HFF-Myc (cell line): ENCODE measurements around the gene KLHL29.

Source experiments
- DNase-seq: peaks from one replicate; pipeline ENCODE4 v3.0.0-alpha.2; 2011; ENCODE audit warnings: low read depth; ENCODE audit errors: extremely low read depth
- H3K4me3 ChIP-seq: replicated peaks from 2 replicates; pipeline ENCODE4 v1.5.1; 2011; ENCODE audit warnings: low read depth, mild to moderate bottlenecking, control low read depth, low read length
- TF ChIP-seq, protein P1 (sequence below): IDR thresholded peaks from 2 replicates; pipeline ENCODE4 v1.5.1; 2012; ENCODE audit warnings: mild to moderate bottlenecking, low read depth, low read length, control low read depth; ENCODE audit errors: missing control alignments

The KLHL29 gene

DNA sequence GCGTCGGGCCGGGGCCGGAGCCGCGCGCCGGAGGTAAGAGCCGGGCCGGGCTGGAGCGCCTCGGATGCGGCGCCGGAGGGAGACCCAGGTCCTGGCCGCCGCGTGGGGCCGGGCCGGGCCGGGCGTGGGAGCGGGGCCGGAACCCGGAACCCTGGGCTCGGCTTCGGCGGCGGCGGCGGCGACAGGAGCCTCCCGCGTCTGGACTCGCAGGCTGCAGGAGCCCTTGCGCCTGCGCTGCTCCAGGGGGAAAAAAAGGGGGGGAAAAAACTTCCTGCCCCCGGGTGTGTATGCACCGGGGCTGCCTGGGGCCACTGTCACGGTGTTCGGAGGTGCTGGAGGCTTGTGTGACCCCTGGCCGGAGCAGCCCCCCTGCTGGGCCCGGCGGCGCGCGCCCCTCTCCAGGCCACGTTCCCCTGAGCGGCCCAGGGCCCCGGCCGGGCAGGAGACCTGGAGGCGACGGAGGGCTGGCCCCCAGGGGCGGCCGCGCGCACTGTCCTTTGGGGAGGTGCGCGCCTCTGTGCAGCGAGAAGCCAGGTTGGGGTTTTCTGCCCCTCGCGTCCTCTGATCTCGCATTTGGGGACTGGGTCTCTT lies 864 bp downstream of the KLHL29 start:
- H3K4me3 ChIP-seq = peak overlapping the region; percentile 66
- no peak for DNase-seq
- TF ChIP-seq, protein P1, sequence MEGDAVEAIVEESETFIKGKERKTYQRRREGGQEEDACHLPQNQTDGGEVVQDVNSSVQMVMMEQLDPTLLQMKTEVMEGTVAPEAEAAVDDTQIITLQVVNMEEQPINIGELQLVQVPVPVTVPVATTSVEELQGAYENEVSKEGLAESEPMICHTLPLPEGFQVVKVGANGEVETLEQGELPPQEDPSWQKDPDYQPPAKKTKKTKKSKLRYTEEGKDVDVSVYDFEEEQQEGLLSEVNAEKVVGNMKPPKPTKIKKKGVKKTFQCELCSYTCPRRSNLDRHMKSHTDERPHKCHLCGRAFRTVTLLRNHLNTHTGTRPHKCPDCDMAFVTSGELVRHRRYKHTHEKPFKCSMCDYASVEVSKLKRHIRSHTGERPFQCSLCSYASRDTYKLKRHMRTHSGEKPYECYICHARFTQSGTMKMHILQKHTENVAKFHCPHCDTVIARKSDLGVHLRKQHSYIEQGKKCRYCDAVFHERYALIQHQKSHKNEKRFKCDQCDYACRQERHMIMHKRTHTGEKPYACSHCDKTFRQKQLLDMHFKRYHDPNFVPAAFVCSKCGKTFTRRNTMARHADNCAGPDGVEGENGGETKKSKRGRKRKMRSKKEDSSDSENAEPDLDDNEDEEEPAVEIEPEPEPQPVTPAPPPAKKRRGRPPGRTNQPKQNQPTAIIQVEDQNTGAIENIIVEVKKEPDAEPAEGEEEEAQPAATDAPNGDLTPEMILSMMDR = no peak

DNA sequence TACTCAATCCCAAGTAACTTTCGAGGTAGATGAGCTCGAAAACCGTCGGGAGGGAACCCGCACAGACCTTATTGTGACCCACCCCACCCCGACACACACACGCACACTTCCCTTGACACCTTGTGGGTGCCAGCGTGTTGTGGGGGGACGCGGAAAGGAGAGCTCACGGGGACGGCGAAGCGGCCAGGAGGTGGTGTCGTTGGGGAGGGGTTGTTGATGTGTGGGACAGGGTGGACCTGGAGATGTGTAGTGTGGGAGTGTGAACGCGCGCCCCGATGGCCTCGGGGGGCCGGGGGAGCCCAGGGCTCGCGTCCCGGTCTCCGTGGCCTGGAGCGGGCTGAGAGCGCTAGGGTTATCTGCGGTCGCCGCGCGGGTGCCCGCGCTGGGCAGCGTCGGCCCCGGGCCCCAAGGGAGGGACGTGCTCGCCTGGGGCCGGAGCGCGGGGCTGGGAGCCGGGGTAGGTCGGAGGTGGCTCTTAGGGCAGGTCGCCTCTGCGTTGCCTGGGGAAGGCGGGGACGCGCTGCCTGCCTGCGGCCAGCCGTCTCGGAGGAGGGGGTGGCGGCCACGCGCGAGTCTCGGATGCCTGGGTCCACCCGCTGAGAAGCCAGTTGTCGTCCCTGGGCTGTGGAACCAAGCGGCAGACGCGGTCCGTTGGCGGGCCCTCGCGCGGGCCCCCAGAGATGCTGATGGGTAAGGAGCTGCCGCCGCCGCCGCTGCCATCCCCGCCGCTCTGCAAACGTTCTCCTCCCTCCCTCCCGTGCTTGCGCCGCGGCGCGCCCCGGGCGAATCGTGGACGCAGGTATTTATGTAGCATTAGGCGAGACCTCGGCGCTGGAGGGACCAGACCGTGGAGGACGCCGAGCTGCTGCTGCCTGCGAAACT lies 1.6 kb downstream of the KLHL29 start:
- TF ChIP-seq, protein P1 = no peak
- peak overlapping the region; percentile 66 for H3K4me3 ChIP-seq
- no peak for DNase-seq

DNA sequence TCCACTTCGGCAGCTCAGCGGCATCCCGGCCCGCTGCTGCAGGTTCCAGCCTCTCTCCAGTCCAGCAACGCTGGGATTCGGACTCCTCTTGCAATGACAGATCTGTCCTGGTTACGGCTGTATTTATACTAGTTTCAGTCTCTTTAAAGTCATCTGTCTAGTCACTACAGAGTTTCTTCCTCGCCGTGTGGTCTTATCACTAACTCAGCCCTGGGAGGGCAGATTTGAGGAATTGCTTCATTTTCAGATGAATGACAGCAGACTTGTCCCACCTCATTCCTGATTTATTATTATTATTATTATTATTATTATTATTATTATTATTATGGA lies 2.2 kb downstream of the KLHL29 start:
- TF ChIP-seq, protein P1 = no peak
- H3K4me3 ChIP-seq = peak overlapping the region; percentile 66
- no peak for DNase-seq

DNA sequence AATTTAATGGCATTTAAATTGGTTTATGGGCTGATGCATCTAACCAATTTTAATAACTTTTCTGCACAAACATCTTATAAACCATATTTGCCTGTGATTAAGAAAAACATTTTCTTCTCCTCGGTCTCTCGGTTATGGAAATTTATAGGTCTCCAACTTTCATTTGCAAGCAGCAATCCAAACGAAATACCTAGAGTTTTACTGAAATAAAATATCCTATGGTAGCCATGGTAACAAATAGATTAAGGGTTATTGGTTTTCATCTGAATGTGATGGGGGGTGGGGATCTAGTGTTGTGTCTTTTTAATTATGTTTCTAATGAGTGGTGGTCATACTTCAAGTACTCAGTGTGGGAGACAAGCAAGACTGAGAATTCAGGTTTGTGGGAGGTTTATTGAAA lies 2.9 kb downstream of the KLHL29 start:
- DNase-seq = no peak
- TF ChIP-seq, protein P1 = no peak
- no peak overlapping the region for H3K4me3 ChIP-seq

DNA sequence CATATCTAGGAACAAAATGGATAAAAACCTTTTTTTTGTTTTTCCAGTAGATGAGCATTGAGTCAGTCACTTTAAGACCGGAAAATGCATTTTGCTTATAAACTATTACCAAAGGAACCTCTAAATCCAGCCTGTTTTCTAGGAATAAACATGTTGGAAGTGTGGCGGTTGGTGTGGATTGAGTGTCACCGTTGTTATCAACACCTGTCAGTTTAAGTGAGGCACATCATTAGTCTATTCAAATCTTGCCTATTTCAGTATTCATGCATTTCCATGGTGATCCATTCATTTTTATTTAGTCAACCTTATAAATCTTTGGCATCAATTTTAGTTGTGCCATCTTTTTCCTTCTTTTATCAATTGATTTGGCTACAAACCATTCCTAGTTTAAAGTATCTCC lies 3.3 kb downstream of the KLHL29 start:
- DNase-seq = no peak
- TF ChIP-seq, protein P1 = no peak

DNA sequence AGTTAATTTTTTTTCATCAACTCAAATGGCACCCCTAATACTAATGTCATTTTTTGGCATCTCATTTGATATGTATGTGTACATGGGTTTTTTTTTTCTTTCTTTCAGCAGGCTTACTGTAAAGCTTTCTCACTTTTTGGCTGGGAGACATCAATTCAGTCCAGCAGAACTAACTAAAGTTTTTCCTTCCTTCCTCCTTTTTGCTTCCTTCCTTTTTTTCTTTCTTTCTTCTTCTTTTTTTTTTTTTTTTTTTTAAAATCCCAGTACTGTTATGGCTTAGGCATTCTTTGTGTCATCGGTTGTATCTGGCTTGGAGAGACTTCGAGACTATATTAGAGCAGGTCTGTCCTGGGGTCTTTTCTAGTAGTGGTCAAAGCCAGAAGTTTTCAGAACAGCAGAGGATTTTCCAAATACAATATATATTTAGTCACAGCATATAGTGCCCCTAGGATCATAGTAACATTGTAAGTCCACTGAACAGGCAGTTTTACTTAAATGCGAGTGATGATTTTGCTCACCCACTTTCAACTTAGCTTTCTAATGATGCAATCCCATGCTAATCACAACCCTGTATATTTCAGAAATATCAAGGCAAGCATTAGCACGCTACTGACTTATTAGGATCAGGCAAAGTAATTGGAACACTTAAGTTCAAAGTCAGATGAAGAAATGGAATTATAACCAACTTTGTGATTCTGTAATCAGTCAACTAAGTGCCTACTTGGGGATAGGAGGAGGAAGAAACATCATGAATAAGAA lies 4.0 kb downstream of the KLHL29 start:
- TF ChIP-seq, protein P1 = no peak
- no peak for DNase-seq
- H3K4me3 ChIP-seq = no peak overlapping the region

More for the DNA sequence above, 3.3 kb downstream of the KLHL29 start:
- no peak overlapping the region for H3K4me3 ChIP-seq
